Measurements from ENCODE around the gene CLINT1. TPM values are rescaled to one million over a fixed set of nuclear protein-coding genes. Genes with fewer than 3 reads are reported as not detected.

CLINT1 gene
- total RNA-seq, 4 donors from 2014 or later = 89.3 to 122 (median 107) TPM

- no peak overlapping the region for H3K4me3 ChIP-seq (ENCODE audit: low read depth, poor library complexity, severe bottlenecking)
- 84 to 89% methylated on average over 6 of the region's 6 CpGs for WGBS, 2 donors
- DNase-seq (ENCODE audit: low spot score in 2 of 2) = no peak
- TF ChIP-seq CTCF (IDR thresholded peaks at IDR 0.05) = no peak
- TF ChIP-seq POLR2A (IDR thresholded peaks at IDR 0.05) = no peak
- intact Hi-C loops (cut with DNase I; ENCODE audit: low total_unique reads) = no loop called here
Observed at GRCh38 chr5:157779221-157779620, 79.7 kb downstream of the CLINT1 start.

DNA sequence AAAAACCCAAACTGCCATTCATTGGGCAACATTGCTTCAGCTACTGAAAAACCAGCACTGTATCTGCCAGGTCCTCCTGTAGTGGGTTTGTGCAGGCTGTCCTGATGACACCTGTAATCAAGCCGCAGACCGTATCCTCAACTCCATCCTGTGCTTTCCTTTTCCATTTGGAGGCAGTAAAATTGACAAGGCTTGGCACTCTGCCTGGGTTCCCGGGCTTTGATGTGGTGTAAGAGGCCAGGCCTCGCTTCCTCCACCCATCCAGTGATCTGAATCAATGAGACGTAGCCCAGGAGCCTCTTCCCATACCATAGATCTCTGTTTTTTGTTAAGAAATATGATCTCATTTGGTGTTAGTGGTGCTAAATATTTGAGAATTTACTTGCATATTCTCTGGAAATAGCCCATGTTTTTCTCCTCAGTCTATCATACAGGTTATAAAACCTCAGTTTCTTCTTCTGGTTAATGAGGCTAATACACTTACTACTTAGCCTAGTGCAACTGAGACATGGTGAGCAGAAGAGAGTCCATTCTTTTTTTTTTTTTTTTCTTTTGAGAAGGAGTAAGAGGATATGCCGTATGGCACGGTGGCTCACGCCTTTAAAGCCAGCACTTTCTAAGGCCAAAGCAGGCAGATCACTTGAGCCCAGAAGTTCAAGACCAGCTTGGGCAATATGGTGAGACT, 80.7 kb downstream of the CLINT1 start:
- WGBS, 2 donors = 52 to 56% methylated on average over 8 of the region's 8 CpGs
- H3K4me3 ChIP-seq (ENCODE audit: low read depth, poor library complexity, severe bottlenecking) = no peak overlapping the region
- intact Hi-C loops (cut with DNase I; ENCODE audit: low total_unique reads) = no loop called here
- DNase-seq (ENCODE audit: low spot score in 2 of 2) = no peak
- no peak for TF ChIP-seq POLR2A (IDR thresholded peaks at IDR 0.05)
- TF ChIP-seq CTCF (IDR thresholded peaks at IDR 0.05) = no peak

- WGBS, 2 donors = 90 to 91% methylated on average over 10 of the region's 10 CpGs
- TF ChIP-seq POLR2A (IDR thresholded peaks at IDR 0.05) (no peak), CTCF (IDR thresholded peaks at IDR 0.05) (no peak)
- DNase-seq (ENCODE audit: low spot score in 2 of 2) = no peak
- intact Hi-C loops (cut with DNase I; ENCODE audit: low total_unique reads) = no loop called here
- no peak overlapping the region for H3K4me3 ChIP-seq (ENCODE audit: low read depth, poor library complexity, severe bottlenecking)
Observed at GRCh38 chr5:157772127-157772526, 86.8 kb downstream of the CLINT1 start.

DNA sequence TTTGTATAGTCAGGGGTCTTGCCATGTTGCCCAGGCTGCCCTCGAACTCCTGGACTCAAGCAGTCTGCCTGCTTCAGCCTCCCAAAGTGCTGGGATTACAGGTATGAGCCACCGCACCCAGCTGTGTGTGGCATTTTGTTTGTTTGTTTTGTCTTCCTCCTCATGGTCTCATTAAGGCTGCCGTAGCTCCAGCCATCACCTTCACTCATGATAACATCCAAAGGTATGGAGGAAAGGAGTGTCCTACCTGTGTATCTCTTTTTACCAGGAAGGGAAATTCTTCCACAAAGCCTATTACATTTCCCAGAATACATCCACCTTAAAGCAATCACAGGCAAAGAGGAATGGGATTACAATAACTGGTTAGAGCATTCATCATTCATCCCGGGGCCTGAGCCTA, 88.3 kb downstream of the CLINT1 start:
- H3K4me3 ChIP-seq (ENCODE audit: low read depth, poor library complexity, severe bottlenecking) = no peak overlapping the region
- 86 to 95% methylated on average over 4 of the region's 4 CpGs for WGBS, 2 donors
- intact Hi-C loops (cut with DNase I; ENCODE audit: low total_unique reads) = no loop called here
- DNase-seq (ENCODE audit: low spot score in 2 of 2) = no peak
- no peak for TF ChIP-seq CTCF (IDR thresholded peaks at IDR 0.05)
- TF ChIP-seq POLR2A (IDR thresholded peaks at IDR 0.05) = no peak

DNA sequence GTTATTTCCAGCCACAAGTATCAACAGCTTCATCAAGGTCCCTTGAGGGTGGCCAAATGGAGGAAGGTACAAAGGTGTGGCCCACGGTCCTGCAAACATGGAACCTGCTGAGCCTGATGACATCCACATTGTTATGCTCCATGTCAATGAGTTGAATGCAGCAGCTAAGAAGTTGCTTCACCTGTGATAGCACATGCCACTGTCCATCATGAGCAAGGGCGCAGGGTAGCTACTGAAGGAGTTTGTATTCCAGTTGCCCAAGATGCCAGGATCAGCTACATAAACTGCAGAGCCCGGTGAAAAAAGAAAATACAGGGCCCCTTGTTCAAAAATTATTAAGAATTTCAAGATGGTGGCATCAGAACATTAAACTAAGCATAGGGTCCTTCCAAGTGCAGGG, 91.3 kb downstream of the CLINT1 start:
- 64 to 96% methylated on average over 3 of the region's 3 CpGs for WGBS, 2 donors
- TF ChIP-seq CTCF (IDR thresholded peaks at IDR 0.05) (no peak), POLR2A (IDR thresholded peaks at IDR 0.05) (no peak)

DNA sequence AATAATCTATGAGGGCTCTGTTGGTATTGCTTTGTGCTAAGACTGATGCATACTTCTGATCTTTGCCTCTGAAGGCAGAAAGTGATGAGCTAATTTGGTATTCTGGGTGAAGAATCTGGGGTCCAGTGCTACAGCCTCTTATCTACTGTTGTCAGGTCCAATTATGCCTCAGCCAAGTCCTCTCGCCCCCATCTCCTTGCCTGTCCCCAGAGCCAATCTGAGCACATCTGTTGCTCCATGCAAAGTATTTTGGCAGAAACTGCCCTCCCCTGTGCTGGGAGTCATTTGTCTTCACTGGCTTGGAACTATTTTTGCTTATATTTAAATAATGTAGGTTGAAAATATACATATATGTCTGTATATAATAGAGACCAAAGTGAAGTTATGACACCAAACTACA, 92.0 kb downstream of the CLINT1 start:
- no peak for DNase-seq (ENCODE audit: low spot score in 2 of 2)
- no peak overlapping the region for H3K4me3 ChIP-seq (ENCODE audit: low read depth, poor library complexity, severe bottlenecking)
- intact Hi-C loops (cut with DNase I; ENCODE audit: low total_unique reads) = no loop called here
- 82 to 96% methylated on average over 1 of the region's 1 CpG for WGBS, 2 donors
- no peak for TF ChIP-seq POLR2A (IDR thresholded peaks at IDR 0.05)
- TF ChIP-seq CTCF (IDR thresholded peaks at IDR 0.05) = no peak

More for the DNA sequence above, 91.3 kb downstream of the CLINT1 start:
- H3K4me3 ChIP-seq (ENCODE audit: low read depth, poor library complexity, severe bottlenecking) = no peak overlapping the region
- no peak for DNase-seq (ENCODE audit: low spot score in 2 of 2)
- intact Hi-C loops (cut with DNase I; ENCODE audit: low total_unique reads) = no loop called here
